SU-DHL-6 (cell line): Measurements from ENCODE around the gene RGS6.

Source experiments
- H2AFZ ChIP-seq: fragments of 200-600 bp; sonication (generic); 2 replicates; pipeline ENCODE4 v1.6.1; 2014; ENCODE audit warnings: low read depth, mild to moderate bottlenecking, moderate library complexity, mixed read lengths, antibody characterized with exemption, low read length; ENCODE audit not compliant: severe bottlenecking
- H3F3A ChIP-seq: fragments of 200-600 bp; shearing (Covaris generic); 2 replicates; pipeline ENCODE4 v1.6.0; 2016; ENCODE audit warnings: antibody characterized with exemption, mild to moderate bottlenecking; ENCODE audit not compliant: insufficient read depth
- H3K27ac ChIP-seq: fragments of 200-600 bp; sonication (generic); 2 replicates; pipeline ENCODE4 v1.5.1; 2016; ENCODE audit warnings: low read depth, mild to moderate bottlenecking, low read length, moderate library complexity, mixed read lengths
- H3K27me3 ChIP-seq: fragments of 200-600 bp; sonication (generic), shearing (Covaris generic); 2 replicates; pipeline ENCODE4 v1.6.0; 2014; ENCODE audit warnings: mild to moderate bottlenecking, low read length
- H3K36me3 ChIP-seq: fragments of 200-600 bp; sonication (generic); 2 replicates; pipeline ENCODE4 v1.6.1; 2014; ENCODE audit warnings: mild to moderate bottlenecking, low read length, mixed read lengths
- H3K4me2 ChIP-seq: fragments of 300-600, 200-600 bp; shearing (Covaris generic), sonication (generic); 2 replicates; pipeline ENCODE4 v1.6.0; 2014; ENCODE audit warnings: low read length, low read depth, mild to moderate bottlenecking; ENCODE audit not compliant: poor library complexity, severe bottlenecking
- H3K4me3 ChIP-seq: fragments of 200-600 bp; sonication (generic); 2 replicates; pipeline ENCODE4 v1.5.1; 2014; ENCODE audit warnings: antibody characterized with exemption, low read length, mild to moderate bottlenecking, mixed read lengths; ENCODE audit not compliant: insufficient read depth, poor library complexity, severe bottlenecking
- H3K79me2 ChIP-seq: fragments of 200-600 bp; sonication (generic); 2 replicates; pipeline ENCODE4 v1.6.1; 2014; ENCODE audit warnings: mild to moderate bottlenecking, low read length, moderate library complexity; ENCODE audit not compliant: insufficient read depth
- H3K9ac ChIP-seq: fragments of 200-600 bp; sonication (generic); 2 replicates; pipeline ENCODE4 v1.7.0; 2014; ENCODE audit warnings: mild to moderate bottlenecking, low read length
- H3K9me2 ChIP-seq: fragments of 200-600 bp; sonication (generic); replicated peaks from 2 replicates; pipeline ENCODE4 v1.6.1; 2014; ENCODE audit warnings: low read length; ENCODE audit not compliant: insufficient read depth
- H3K9me3 ChIP-seq: fragments of 200-600 bp; sonication (generic); 2 replicates; pipeline ENCODE4 v1.6.1; 2014; ENCODE audit warnings: low read length, mixed read lengths; ENCODE audit not compliant: insufficient read depth
- H4K20me1 ChIP-seq: fragments of 200-600 bp; sonication (generic); 2 replicates; pipeline ENCODE4 v1.6.1; 2014; ENCODE audit warnings: low read depth, mild to moderate bottlenecking, antibody characterized with exemption, low read length, moderate library complexity, mixed read lengths
- CTCF ChIP-seq: fragments of 200-600 bp; sonication (generic); IDR thresholded peaks from one replicate; pipeline ENCODE4 v1.5.1; 2017; ENCODE audit warnings: antibody characterized with exemption, mild to moderate bottlenecking, low read length, moderate library complexity; ENCODE audit not compliant: insufficient read depth, poor library complexity, severe bottlenecking
- EZH2phosphoT487 ChIP-seq: fragments of 200-600 bp; sonication (generic), shearing (Covaris generic); conservative IDR thresholded peaks from 2 replicates; pipeline ENCODE4 v1.6.1; 2018; ENCODE audit warnings: mild to moderate bottlenecking, antibody characterized with exemption, low read length, moderate library complexity, mixed read lengths

The RGS6 gene

GRCh38 chr14:72462056-72462455 lies 529.8 kb downstream of the RGS6 start:
- Histone ChIP-seq H3K36me3 (no peaks in the 10 kb centered on the region), H3K4me2 (no peak overlapping the region), H3K79me2 (no peaks in the 10 kb centered on the region), H3K9me2 (no peaks in the 10 kb centered on the region), H3K9me3 (no peaks in the 10 kb centered on the region), H3K27me3 (no peaks in the 10 kb centered on the region), H3K27ac (no peak overlapping the region), H2AFZ (no peak overlapping the region), H4K20me1 (no peaks in the 10 kb centered on the region), H3K4me3 (no peak overlapping the region), H3F3A (no peaks in the 10 kb centered on the region), H3K9ac (no peak overlapping the region)
- TF ChIP-seq EZH2phosphoT487 (no peak), CTCF (no peak)

DNA sequence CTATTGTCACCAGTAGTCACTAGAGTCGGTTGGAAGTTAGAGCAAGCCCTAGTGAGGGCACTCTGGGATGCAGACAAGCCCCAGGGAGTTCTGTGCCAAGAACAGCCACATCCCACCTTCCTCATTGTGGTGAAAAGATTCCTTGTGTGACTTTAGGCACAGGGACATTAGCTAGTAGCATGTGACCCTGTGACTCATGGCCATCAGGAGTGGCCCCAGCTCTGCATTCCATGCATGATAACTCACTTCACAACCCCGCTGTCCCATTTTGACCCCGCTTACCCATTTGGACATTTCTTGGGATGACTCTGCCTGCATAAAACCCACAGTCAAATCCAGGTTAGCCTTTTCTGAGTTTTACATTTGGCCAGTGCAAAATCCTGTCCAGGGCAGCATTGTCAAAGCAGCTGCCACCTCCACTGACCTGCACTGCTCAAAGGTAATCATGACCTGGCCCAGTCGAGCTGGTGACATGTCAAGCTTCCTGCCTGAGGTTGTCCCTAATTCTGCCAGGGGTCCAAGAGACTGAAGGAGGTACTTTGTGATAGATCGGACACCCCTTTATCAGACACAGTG lies 531.1 kb downstream of the RGS6 start:
- Histone ChIP-seq H3K36me3 (no peaks in the 10 kb centered on the region), H3K4me2 (no peak overlapping the region), H3F3A (no peaks in the 10 kb centered on the region), H3K79me2 (no peaks in the 10 kb centered on the region), H2AFZ (no peak overlapping the region), H3K9me2 (no peaks in the 10 kb centered on the region), H3K27ac (no peak overlapping the region), H4K20me1 (no peaks in the 10 kb centered on the region), H3K27me3 (no peaks in the 10 kb centered on the region), H3K9ac (no peak overlapping the region), H3K9me3 (no peaks in the 10 kb centered on the region), H3K4me3 (no peak overlapping the region)
- TF ChIP-seq CTCF (no peak), EZH2phosphoT487 (no peak)

- Histone ChIP-seq H3K9me2 (no peaks in the 10 kb centered on the region), H3K36me3 (no peaks in the 10 kb centered on the region), H3K27ac (no peak overlapping the region), H3K4me2 (no peak overlapping the region), H2AFZ (no peak overlapping the region), H3K9me3 (no peaks in the 10 kb centered on the region), H3K9ac (no peak overlapping the region), H3K27me3 (no peaks in the 10 kb centered on the region), H3F3A (no peaks in the 10 kb centered on the region), H3K79me2 (no peaks in the 10 kb centered on the region), H4K20me1 (no peaks in the 10 kb centered on the region), H3K4me3 (no peak overlapping the region)
- TF ChIP-seq EZH2phosphoT487 (no peak), CTCF (no peak)
These were observed 532.0 kb downstream of the RGS6 start for GRCh38 chr14:72464226-72464625.

DNA sequence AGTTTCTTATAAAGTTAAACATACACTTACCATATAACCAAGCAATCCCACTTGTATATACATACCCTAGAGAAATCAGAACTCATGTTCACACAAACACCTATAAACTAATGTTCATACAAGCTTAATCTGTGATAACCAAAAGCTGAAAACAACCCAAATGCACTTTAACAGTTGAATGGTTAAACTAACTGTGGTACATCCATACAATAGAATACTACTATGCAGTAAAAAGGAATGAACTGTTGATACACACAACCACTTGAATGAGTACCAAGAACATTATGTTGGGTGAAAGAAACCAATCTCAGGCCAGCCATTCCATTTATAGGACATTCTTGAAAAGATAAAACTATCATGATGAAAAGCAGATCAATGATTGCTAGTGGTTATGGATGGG lies 534.1 kb downstream of the RGS6 start:
- no peaks in the 10 kb centered on the region for H3F3A ChIP-seq
- H3K27me3 ChIP-seq: no peaks in the 10 kb centered on the region
- no peaks in the 10 kb centered on the region for H3K36me3 ChIP-seq
- no peaks in the 10 kb centered on the region for H4K20me1 ChIP-seq
- no peak overlapping the region for H3K4me2 ChIP-seq
- no peak overlapping the region for H3K27ac ChIP-seq
- TF ChIP-seq CTCF (no peak), EZH2phosphoT487 (no peak)
- H3K79me2 ChIP-seq: no peaks in the 10 kb centered on the region
- H3K9me3 ChIP-seq: no peaks in the 10 kb centered on the region
- no peak overlapping the region for H3K4me3 ChIP-seq
- H3K9me2 ChIP-seq: no peaks in the 10 kb centered on the region
- H3K9ac ChIP-seq: no peak overlapping the region
- no peak overlapping the region for H2AFZ ChIP-seq
